ENCODE results near the gene S100A7. TPM values are rescaled to one million over a fixed set of nuclear protein-coding genes. Genes with fewer than 3 reads are reported as not detected.

S100A7 gene
- total and polyA plus RNA-seq, 9 of the 15 experiments (the other 6 are each of a cell fraction or from before 2014, with no cell fraction given), result not detected

DNA sequence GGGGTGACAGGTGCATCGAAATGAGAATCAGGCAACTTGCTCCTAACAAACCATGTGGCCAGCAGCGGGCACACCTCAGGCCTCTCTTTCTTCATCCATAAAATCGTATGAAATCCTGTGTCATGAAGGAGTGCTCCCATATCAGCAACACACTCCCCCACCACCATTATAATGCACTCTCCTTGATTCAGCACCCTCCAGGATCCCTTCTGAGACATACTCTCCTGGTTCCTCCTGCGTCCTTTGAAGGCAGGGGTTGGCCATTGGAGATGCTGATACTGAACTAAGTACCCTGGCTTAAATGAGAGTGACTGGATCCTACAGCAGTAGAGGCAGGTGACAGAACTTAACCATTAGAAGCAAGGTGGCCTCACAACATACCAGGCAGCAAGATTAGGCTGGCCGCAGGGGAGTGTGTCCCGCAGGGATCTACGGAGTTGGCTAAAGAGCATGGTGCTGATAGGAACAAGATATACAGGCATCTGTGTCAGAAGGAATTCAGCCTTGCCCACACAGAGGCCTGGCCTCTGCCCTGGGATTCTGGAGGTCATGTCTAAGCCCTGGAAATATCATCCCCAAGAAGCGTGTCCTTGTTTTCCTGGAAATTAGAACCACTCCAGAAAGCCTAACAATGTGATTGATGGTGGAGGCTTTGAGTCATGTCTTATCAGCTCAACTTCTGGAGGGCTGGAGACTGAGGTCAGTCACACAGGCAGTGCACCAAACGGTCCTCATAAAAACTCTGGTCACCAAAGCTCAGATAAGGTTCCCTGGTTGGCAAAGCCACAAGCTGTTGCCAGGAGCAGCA is 27.4 kb downstream of the S100A7 start (continued):
- no peak for TF ChIP-seq POLR2H (tag; IDR thresholded peaks at IDR 0.05; ENCODE audit: low read depth)
- TF ChIP-seq SAFB2 (IDR thresholded peaks at IDR 0.05; ENCODE audit: borderline replicate concordance, low read depth, low read length, severe bottlenecking), result no peak
- TF ChIP-seq ZNF212 (CRISPR knock-in tag; IDR thresholded peaks at IDR 0.05), result no peak
- TF ChIP-seq, protein P1, sequence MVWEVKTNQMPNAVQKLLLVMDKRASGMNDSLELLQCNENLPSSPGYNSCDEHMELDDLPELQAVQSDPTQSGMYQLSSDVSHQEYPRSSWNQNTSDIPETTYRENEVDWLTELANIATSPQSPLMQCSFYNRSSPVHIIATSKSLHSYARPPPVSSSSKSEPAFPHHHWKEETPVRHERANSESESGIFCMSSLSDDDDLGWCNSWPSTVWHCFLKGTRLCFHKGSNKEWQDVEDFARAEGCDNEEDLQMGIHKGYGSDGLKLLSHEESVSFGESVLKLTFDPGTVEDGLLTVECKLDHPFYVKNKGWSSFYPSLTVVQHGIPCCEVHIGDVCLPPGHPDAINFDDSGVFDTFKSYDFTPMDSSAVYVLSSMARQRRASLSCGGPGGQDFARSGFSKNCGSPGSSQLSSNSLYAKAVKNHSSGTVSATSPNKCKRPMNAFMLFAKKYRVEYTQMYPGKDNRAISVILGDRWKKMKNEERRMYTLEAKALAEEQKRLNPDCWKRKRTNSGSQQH (CRISPR knock-in tag; IDR thresholded peaks at IDR 0.05), result no peak
- TF ChIP-seq, protein P2, sequence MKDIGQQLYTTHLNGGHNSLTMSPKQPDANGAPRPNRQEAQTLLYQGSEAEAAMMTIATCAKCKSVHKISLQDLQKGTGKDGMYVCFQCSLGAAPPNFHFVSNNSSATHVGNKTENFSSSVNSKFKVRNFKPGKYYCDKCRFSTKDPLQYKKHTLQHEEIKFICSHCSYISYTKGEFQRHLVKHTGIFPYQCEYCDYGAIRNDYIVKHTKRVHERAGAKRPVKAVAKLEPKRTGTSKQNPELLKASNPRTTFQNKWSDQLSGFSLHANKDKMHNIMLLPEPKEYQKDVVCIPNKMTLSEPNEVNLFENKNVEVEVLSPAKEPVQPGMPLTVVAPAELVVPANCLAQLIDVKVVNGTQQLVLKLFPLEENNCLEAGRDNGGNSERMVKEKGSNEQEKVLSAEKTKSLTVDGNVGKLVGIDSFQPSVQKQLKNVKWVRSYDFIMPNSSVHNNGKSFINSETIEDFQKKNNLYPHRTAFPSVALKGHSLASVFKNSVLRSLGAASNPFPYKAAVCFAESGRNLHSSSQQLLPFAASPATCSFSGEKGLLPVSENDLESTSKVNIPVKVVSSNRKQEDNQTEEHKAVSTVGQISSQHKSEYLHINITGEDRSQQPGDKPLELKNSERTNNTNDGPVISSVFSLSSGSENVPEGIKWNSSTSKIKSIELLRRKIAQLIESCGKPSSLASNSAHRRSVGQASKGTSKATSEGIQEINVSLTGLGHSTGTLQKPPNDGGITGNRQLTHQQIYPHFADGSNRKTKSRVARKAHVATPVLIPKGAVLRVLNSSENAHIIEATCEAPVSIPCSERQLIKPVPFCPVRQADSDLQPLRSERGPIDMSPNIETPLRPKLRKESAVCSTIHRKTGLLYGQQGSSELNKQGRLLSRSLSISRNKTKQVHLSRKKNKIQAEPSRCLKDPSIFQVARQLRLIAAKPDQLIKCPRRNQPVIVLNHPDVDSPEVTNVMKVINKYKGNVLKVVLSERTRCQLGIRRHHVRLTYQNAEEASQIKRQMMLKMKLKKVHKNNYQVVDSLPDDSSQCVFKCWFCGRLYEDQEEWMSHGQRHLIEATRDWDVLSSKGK (CRISPR knock-in tag; IDR thresholded peaks at IDR 0.05), result no peak
- TF ChIP-seq BRCA1 (IDR thresholded peaks at IDR 0.05), result no peak
- no peak for TF ChIP-seq BRCA1 (CRISPR knock-in tag; IDR thresholded peaks at IDR 0.05)
- TF ChIP-seq ATF7 (IDR thresholded peaks at IDR 0.05), result peak; percentile 86
- TF ChIP-seq BCOR (IDR thresholded peaks at IDR 0.05), result no peak
- TF ChIP-seq FIP1L1 (IDR thresholded peaks at IDR 0.05; ENCODE audit: low read depth, low read length, poor library complexity, severe bottlenecking), result no peak
- no peak for TF ChIP-seq SPI1 (IDR thresholded peaks at IDR 0.05; ENCODE audit: borderline replicate concordance, low read depth, low read length)
- no peak for TF ChIP-seq HDAC8 (tag; IDR thresholded peaks at IDR 0.05)
- TF ChIP-seq ZNF12 (CRISPR knock-in tag; IDR thresholded peaks at IDR 0.05), result no peak
- TF ChIP-seq C11orf30 (IDR thresholded peaks at IDR 0.05; ENCODE audit: low read depth), result no peak
- TF ChIP-seq MYC (IDR thresholded peaks at IDR 0.05; ENCODE audit: low read depth, low read length), result no peak; the same call in none of the 2 replicates
- no peak for TF ChIP-seq MYC (CRISPR knock-in tag; IDR thresholded peaks at IDR 0.05; ENCODE audit: borderline replicate concordance, low read depth)
- peak; percentile 36; the same call in 1 of the 2 replicates for TF ChIP-seq NR4A1 (CRISPR knock-in tag; IDR thresholded peaks at IDR 0.05)
- TF ChIP-seq NR4A1 (tag; IDR thresholded peaks at IDR 0.05), result peak; percentile 58; the same call in 1 of the 2 replicates

All from K562 (cell line).